GM20000 (cell line): Measurements from ENCODE around the gene TSG101.

Experiments used
- DNase-seq: peaks from one replicate; pipeline ENCODE4 v3.0.0; 2012; ENCODE audit warnings: low spot score
- CTCF ChIP-seq: IDR thresholded peaks from 2 replicates; pipeline ENCODE4 v1.5.1; 2012; ENCODE audit warnings: mild to moderate bottlenecking, control low read depth; ENCODE audit errors: extremely low read depth, missing control alignments

Gene TSG101

GRCh38 chr11:18540207-18541009 lies 13.7 kb upstream of the TSG101 start:
- no peak for TF ChIP-seq CTCF
- DNase-seq, result peak; percentile 22

GRCh38 chr11:18536209-18536608 lies 9.5 kb upstream of the TSG101 start:
- TF ChIP-seq CTCF, result no peak
- no peak for DNase-seq

DNA sequence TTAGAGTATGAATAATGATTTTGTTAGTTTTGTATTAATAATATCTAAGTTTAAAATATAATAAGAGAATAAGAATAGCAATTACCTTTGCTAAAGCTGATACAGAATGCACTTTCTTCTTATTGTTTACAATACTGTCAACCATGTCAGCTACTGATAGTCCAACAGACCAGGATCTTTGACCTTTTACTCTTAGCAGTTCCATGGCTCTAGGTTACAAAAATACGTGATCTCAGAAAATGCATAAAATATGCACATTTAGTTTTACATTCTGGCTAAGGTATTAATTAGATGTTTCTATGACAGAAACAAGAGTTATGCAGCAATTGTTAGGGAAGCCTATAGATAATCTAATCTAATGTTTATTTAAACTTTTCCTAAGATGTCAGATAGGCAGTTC lies 7.5 kb upstream of the TSG101 start:
- DNase-seq, result no peak
- no peak for TF ChIP-seq CTCF

GRCh38 chr11:18533365-18533764 lies 6.6 kb upstream of the TSG101 start:
- no peak for DNase-seq
- no peak for TF ChIP-seq CTCF

DNA sequence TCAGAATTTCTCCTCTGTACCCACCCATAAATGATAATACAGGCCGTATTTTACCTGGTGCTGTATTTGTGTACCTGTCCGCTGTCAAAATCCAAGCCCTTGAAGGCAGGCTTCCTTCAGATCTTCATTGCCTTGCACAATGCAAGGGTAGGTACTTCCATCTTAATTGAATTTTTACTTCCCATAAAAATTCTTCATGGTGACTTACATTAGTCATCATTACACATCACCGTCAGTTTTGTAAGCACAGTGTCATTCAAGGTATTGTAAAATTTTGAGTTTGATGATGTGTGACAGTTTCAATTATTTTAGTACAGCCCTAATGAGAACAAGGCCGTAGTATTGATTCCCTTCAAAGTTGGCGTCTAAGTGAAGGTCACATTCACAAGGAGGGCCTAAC lies 770 bp upstream of the TSG101 start:
- TF ChIP-seq CTCF, result no peak
- DNase-seq, result peak; percentile 6

GRCh38 chr11:18526130-18526520 lies 617 bp downstream of the TSG101 start:
- TF ChIP-seq CTCF, result no peak
- no peak for DNase-seq

GRCh38 chr11:18524248-18524647 lies 2.5 kb downstream of the TSG101 start:
- no peak for TF ChIP-seq CTCF
- DNase-seq, result no peak
